Loucy (cell line): Measurements from ENCODE around the gene SLC35B2.

Experiments
- CTCF ChIP-seq: fragments of 200-600 bp; sonication (generic); conservative IDR thresholded peaks from 2 replicates; pipeline ENCODE4 v1.5.1; 2014; ENCODE audit warnings: mild to moderate bottlenecking, antibody characterized with exemption, low read length
- EZH2phosphoT487 ChIP-seq: fragments of 200-600 bp; IDR thresholded peaks from 2 replicates; pipeline ENCODE4 v1.6.1; 2018; ENCODE audit warnings: antibody characterized with exemption, mild to moderate bottlenecking, moderate library complexity, borderline replicate concordance

- TF ChIP-seq CTCF (no peak), EZH2phosphoT487 (no peak)
Observed at GRCh38 chr6:44233567-44234100, 23.7 kb downstream of the SLC35B2 start.
